ENCODE data around the gene CEP128.

CEP128 gene

GRCh38 chr14:80771201-80771600 is 170.3 kb downstream of the CEP128 start:
- DNase-seq (ENCODE audit: low spot score): no peak

GRCh38 chr14:80770114-80770908 is 171.2 kb downstream of the CEP128 start:
- DNase-seq (ENCODE audit: low spot score): no peak

GRCh38 chr14:80768646-80769045 is 172.9 kb downstream of the CEP128 start:
- no peak for DNase-seq (ENCODE audit: low spot score)

GRCh38 chr14:80764921-80765507 is 176.5 kb downstream of the CEP128 start:
- DNase-seq (ENCODE audit: low spot score): no peak

- no peak for DNase-seq (ENCODE audit: low spot score)
These were observed 177.0 kb downstream of the CEP128 start for GRCh38 chr14:80764496-80764895.

GRCh38 chr14:80762641-80763228 is 178.8 kb downstream of the CEP128 start:
- no peak for DNase-seq (ENCODE audit: low spot score)

- no peak for DNase-seq (ENCODE audit: low spot score)
These were observed 186.8 kb downstream of the CEP128 start for GRCh38 chr14:80754696-80755095.

GRCh38 chr14:80751285-80751684 is 190.3 kb downstream of the CEP128 start:
- DNase-seq (ENCODE audit: low spot score): no peak

GRCh38 chr14:80726211-80726610 is 215.3 kb downstream of the CEP128 start:
- DNase-seq (ENCODE audit: low spot score): no peak

GRCh38 chr14:80718940-80719339 is 222.6 kb downstream of the CEP128 start:
- DNase-seq (ENCODE audit: low spot score): no peak

GRCh38 chr14:80714474-80714873 is 227.1 kb downstream of the CEP128 start:
- DNase-seq (ENCODE audit: low spot score): no peak

- no peak for DNase-seq (ENCODE audit: low spot score)
These were observed 228.3 kb downstream of the CEP128 start for GRCh38 chr14:80713076-80713850.

- DNase-seq (ENCODE audit: low spot score): no peak
These were observed 236.1 kb downstream of the CEP128 start for GRCh38 chr14:80705241-80705980.

- no peak for DNase-seq (ENCODE audit: low spot score)
These were observed 240.9 kb downstream of the CEP128 start for GRCh38 chr14:80700601-80701000.

GRCh38 chr14:80699861-80700260 is 241.7 kb downstream of the CEP128 start:
- no peak for DNase-seq (ENCODE audit: low spot score)

- DNase-seq (ENCODE audit: low spot score): no peak
These were observed 242.6 kb downstream of the CEP128 start for GRCh38 chr14:80698974-80699373.

- DNase-seq (ENCODE audit: low spot score): no peak
These were observed 245.7 kb downstream of the CEP128 start for GRCh38 chr14:80695869-80696268.

- DNase-seq (ENCODE audit: low spot score): no peak
These were observed 248.6 kb downstream of the CEP128 start for GRCh38 chr14:80692903-80693302.

- DNase-seq (ENCODE audit: low spot score): no peak
These were observed 259.9 kb downstream of the CEP128 start for GRCh38 chr14:80681651-80682050.

- DNase-seq (ENCODE audit: low spot score): no peak
These were observed 262.3 kb downstream of the CEP128 start for GRCh38 chr14:80679273-80679672.

- DNase-seq (ENCODE audit: low spot score): no peak
These were observed 263.1 kb downstream of the CEP128 start for GRCh38 chr14:80678436-80678835.

- no peak for DNase-seq (ENCODE audit: low spot score)
These were observed 272.1 kb downstream of the CEP128 start for GRCh38 chr14:80669426-80669825.

All from D341Med (cell line).